HepG2 (cell line): ENCODE measurements around the gene TNRC18. TPM values are rescaled to one million over a fixed set of nuclear protein-coding genes. Genes with fewer than 3 reads are reported as not detected.
A peak's percentile ranks its signal among the peaks of the same experiment; 100 is the strongest.

Experiments used
- CEBPB ChIP-seq: IDR thresholded peaks from 2 replicates; pipeline ENCODE4 v1.6.1; 2011; ENCODE audit warnings: low read depth, low read length, improper control_type of control experiment, borderline replicate concordance
- CHD4 ChIP-seq: fragments of 200-600 bp; sonication (generic); IDR thresholded peaks from 2 replicates; pipeline ENCODE4 v1.7.0; 2017; ENCODE audit warnings: mild to moderate bottlenecking, low read length, borderline replicate concordance
- GATAD1 ChIP-seq: IDR thresholded peaks from 2 replicates; pipeline ENCODE4 v1.6.1; 2016; ENCODE audit warnings: missing genetic modification reagents, missing compliant biosample characterization
- HOXA5 ChIP-seq: sonication (generic); formaldehyde crosslinking; IDR thresholded peaks from 2 replicates; pipeline ENCODE4 v1.4.0; 2020; ENCODE audit warnings: missing genetic modification reagents
- IRX3 ChIP-seq: sonication (generic); formaldehyde crosslinking; IDR thresholded peaks from 2 replicates; pipeline ENCODE4 v1.8.1; 2023; ENCODE audit warnings: mild to moderate bottlenecking, low read depth, missing genetic modification reagents, borderline replicate concordance
- KLF12 ChIP-seq: sonication (generic); formaldehyde crosslinking; IDR thresholded peaks from 2 replicates; pipeline ENCODE4 v1.4.0; 2020; ENCODE audit warnings: missing genetic modification reagents, borderline replicate concordance
- NRL ChIP-seq: sonication (generic); formaldehyde crosslinking; IDR thresholded peaks from 2 replicates; pipeline ENCODE4 v1.5.0; 2020; ENCODE audit warnings: missing genetic modification reagents, mild to moderate bottlenecking, moderate library complexity, borderline replicate concordance
- PHF21A ChIP-seq: sonication (generic); formaldehyde crosslinking; IDR thresholded peaks from 2 replicates; pipeline ENCODE4 v1.5.0; 2020; ENCODE audit warnings: mild to moderate bottlenecking, missing genetic modification reagents
- RAD51 ChIP-seq: fragments of 450-650 bp; IDR thresholded peaks from 2 replicates; pipeline ENCODE4 v1.6.1; 2016; ENCODE audit warnings: borderline replicate concordance
- TAF1 ChIP-seq: sonication (generic); formaldehyde crosslinking; IDR thresholded peaks from 2 replicates; pipeline ENCODE4 v1.4.0; 2020; ENCODE audit warnings: missing genetic modification reagents
- TMF1 ChIP-seq: sonication (generic); formaldehyde crosslinking; IDR thresholded peaks from 2 replicates; pipeline ENCODE4 v1.8.1; 2022; ENCODE audit warnings: low read depth, missing genetic modification reagents
- ZNF17 ChIP-seq: sonication (generic); formaldehyde crosslinking; IDR thresholded peaks from 2 replicates; pipeline ENCODE4 v1.5.0; 2020; ENCODE audit warnings: mild to moderate bottlenecking, missing genetic modification reagents
- ZNF672 ChIP-seq: sonication (generic); formaldehyde crosslinking; IDR thresholded peaks from 2 replicates; pipeline ENCODE4 v1.8.1; 2022; ENCODE audit warnings: missing genetic modification reagents
- ZNF75D ChIP-seq: sonication (generic); formaldehyde crosslinking; IDR thresholded peaks from 2 replicates; pipeline ENCODE4 v1.8.1; 2023; ENCODE audit warnings: missing genetic modification reagents, mild to moderate bottlenecking, borderline replicate concordance
- ZNF761 ChIP-seq: sonication (generic); formaldehyde crosslinking; conservative IDR thresholded peaks from 2 replicates; pipeline ENCODE4 v1.4.0; 2020; ENCODE audit warnings: mild to moderate bottlenecking, missing genetic modification reagents
- polyA plus RNA-seq, 8 experiments: library from polyadenylated mRNA; depleted of rRNA in 3 of 8; stranded (reverse) in 7 of 8; unstranded in 1 of 8; fragments of >200 nt; fragmentation: Illumina TruSeq in 4 of 8; extraction: Trizol in 4 of 8; gene quantifications; 2 replicates each; pipeline versions ENCODE4 v1.2.1 to v1.2.3, GENCODE V29; 2011 to 2016; ENCODE audit warnings: low read depth in 4 of 8, missing spikeins in 1 of 8, mixed read lengths in 1 of 8; ENCODE audit not compliant: insufficient read depth in 1 of 8
- total RNA-seq, 5 experiments: library from RNA; depleted of rRNA; stranded (reverse); fragments of >200 nt; fragmentation: Illumina TruSeq; extraction: Trizol; gene quantifications; 2 replicates each; pipeline ENCODE4 v1.2.3, GENCODE V29; 2016; ENCODE audit warnings: low read depth in 1 of 5
- TF ChIP-seq, protein P1 (sequence below): sonication (generic); formaldehyde crosslinking; conservative IDR thresholded peaks from 2 replicates; pipeline ENCODE4 v1.4.0; 2020; ENCODE audit warnings: missing genetic modification reagents
- TF ChIP-seq, protein P2 (sequence below): sonication (generic); formaldehyde crosslinking; IDR thresholded peaks from one replicate; pipeline ENCODE4 v1.5.1; 2020; ENCODE audit warnings: mild to moderate bottlenecking, missing genetic modification reagents; ENCODE audit errors: not compliant biosample characterization

TNRC18 gene
- total and polyA plus RNA-seq, 2 of the 13 experiments (the other 11 are each of a cell fraction or from before 2014, with no cell fraction given): 11.7 to 17.4 TPM

- peak; percentile 68; the same call in 1 of the 2 replicates for TF ChIP-seq IRX3 (CRISPR knock-in tag)
- peak; percentile 72 for TF ChIP-seq GATAD1 (CRISPR knock-in tag)
- no peak for TF ChIP-seq RAD51
- TF ChIP-seq HOXA5: no peak; the same call in 1 of the 2 replicates
- no peak for TF ChIP-seq NRL (CRISPR knock-in tag)
- TF ChIP-seq TMF1: peak; percentile 2; the same call in 1 of the 2 replicates
- TF ChIP-seq ZNF17 (CRISPR knock-in tag): no peak
- TF ChIP-seq CHD4: no peak
- TF ChIP-seq PHF21A (CRISPR knock-in tag): peak; percentile 85
- TF ChIP-seq TAF1 (CRISPR knock-in tag): peak; percentile 70
- TF ChIP-seq ZNF761: no peak; the same call in 1 of the 2 replicates
- TF ChIP-seq, protein P1, sequence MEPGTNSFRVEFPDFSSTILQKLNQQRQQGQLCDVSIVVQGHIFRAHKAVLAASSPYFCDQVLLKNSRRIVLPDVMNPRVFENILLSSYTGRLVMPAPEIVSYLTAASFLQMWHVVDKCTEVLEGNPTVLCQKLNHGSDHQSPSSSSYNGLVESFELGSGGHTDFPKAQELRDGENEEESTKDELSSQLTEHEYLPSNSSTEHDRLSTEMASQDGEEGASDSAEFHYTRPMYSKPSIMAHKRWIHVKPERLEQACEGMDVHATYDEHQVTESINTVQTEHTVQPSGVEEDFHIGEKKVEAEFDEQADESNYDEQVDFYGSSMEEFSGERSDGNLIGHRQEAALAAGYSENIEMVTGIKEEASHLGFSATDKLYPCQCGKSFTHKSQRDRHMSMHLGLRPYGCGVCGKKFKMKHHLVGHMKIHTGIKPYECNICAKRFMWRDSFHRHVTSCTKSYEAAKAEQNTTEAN (CRISPR knock-in tag): peak; percentile 52; the same call in 1 of the 2 replicates
- no peak for TF ChIP-seq ZNF75D (CRISPR knock-in tag)
- TF ChIP-seq, protein P2, sequence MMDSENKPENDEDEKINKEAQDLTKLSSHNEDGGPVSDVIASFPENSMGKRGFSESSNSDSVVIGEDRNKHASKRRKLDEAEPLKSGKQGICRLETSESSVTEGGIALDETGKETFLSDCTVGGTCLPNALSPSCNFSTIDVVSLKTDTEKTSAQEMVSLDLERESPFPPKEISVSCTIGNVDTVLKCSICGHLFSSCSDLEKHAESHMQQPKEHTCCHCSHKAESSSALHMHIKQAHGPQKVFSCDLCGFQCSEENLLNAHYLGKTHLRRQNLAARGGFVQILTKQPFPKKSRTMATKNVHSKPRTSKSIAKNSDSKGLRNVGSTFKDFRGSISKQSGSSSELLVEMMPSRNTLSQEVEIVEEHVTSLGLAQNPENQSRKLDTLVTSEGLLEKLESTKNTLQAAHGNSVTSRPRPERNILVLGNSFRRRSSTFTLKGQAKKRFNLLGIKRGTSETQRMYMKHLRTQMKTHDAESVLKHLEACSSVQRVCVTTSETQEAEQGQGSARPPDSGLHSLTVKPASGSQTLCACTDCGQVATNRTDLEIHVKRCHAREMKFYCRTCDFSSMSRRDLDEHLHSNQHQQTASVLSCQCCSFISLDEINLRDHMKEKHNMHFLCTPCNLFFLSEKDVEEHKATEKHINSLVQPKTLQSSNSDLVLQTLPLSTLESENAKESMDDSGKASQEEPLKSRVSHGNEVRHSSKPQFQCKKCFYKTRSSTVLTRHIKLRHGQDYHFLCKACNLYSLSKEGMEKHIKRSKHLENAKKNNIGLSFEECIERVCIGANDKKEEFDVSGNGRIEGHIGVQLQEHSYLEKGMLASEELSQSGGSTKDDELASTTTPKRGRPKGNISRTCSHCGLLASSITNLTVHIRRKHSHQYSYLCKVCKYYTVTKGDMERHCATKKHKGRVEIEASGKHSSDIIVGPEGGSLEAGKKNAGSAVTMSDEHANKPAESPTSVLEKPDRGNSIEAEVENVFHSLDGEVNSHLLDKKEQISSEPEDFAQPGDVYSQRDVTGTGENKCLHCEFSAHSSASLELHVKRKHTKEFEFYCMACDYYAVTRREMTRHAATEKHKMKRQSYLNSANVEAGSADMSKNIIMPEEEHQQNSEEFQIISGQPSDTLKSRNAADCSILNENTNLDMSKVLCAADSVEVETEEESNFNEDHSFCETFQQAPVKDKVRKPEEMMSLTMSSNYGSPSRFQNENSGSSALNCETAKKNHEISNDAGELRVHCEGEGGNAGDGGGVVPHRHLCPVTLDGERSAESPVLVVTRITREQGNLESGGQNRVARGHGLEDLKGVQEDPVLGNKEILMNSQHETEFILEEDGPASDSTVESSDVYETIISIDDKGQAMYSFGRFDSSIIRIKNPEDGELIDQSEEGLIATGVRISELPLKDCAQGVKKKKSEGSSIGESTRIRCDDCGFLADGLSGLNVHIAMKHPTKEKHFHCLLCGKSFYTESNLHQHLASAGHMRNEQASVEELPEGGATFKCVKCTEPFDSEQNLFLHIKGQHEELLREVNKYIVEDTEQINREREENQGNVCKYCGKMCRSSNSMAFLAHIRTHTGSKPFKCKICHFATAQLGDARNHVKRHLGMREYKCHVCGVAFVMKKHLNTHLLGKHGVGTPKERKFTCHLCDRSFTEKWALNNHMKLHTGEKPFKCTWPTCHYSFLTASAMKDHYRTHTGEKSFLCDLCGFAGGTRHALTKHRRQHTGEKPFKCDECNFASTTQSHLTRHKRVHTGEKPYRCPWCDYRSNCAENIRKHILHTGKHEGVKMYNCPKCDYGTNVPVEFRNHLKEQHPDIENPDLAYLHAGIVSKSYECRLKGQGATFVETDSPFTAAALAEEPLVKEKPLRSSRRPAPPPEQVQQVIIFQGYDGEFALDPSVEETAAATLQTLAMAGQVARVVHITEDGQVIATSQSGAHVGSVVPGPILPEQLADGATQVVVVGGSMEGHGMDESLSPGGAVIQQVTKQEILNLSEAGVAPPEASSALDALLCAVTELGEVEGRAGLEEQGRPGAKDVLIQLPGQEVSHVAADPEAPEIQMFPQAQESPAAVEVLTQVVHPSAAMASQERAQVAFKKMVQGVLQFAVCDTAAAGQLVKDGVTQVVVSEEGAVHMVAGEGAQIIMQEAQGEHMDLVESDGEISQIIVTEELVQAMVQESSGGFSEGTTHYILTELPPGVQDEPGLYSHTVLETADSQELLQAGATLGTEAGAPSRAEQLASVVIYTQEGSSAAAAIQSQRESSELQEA (CRISPR knock-in tag): no peak
- TF ChIP-seq KLF12 (CRISPR knock-in tag): no peak
- no peak for TF ChIP-seq ZNF672
- TF ChIP-seq CEBPB: no peak
Measured at GRCh38 chr7:5429253-5429856, 5.7 kb upstream of the TNRC18 start (continued).
